AML-193 (cell line): Measurements from ENCODE around the gene TGM4.
"Not testable (repeated sequence)": the region's sequence is repeated elsewhere in the genome, so short reads cannot be mapped to it uniquely, and the experiment has no call there.

ENCODE experiments used
- DNase-seq, 2 experiments: peaks; one replicate each; lab custom pipeline; 2025; lab: John Stamatoyannopoulos, UW

The TGM4 gene

GRCh38 chr3:44915702-44916438 is 41.5 kb downstream of the TGM4 start:
- DNase-seq: peak; percentile 47 to 56

DNA sequence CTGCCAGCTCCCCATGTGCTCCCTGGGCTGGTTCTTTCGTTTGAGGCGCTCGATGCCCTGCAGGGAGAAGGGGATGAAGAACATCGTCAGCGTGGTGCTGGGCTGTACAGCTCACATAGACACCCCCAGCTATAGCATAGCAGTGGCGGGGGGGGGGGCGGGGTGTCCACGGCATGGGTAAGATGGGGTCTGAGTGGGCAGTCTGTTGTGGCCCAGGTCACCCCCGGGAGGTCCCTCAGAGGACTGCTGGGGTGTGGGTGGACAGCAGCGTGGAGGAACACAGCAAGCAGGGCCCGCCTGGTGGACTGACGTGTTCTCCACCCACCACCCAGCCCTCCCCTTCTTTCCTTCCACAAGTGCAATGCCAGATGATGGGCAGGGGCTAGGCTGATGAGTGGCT is 43.7 kb downstream of the TGM4 start:
- DNase-seq: no peak

GRCh38 chr3:44918581-44918980 is 44.2 kb downstream of the TGM4 start:
- no peak for DNase-seq

- no peak for DNase-seq
Measured at GRCh38 chr3:44920081-44920480, 45.7 kb downstream of the TGM4 start.

- peak; percentile 35 to 38 for DNase-seq
Measured at GRCh38 chr3:44923632-44924456, 49.4 kb downstream of the TGM4 start.

GRCh38 chr3:44924457-44925084 is 50.2 kb downstream of the TGM4 start:
- DNase-seq: no peak

DNA sequence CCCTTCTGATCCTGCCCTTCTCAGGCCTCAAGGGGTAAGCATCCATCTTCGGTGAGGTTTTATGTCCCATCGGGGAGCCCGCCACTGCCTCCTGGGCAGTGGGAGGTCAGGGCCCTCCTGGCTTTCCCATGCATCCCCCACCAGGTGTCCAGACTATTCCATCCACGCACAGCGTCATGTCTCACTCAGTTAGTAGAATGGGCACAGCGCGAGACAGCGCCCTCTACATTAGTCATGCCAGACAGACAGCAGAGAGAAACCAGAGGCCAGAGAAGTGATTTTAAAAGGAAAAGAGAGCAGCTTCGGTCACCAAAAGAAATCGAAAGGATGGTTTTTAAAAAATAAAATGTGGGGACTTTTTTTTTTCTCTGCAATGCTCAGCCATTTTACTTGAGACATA is 51.8 kb downstream of the TGM4 start:
- no peak for DNase-seq

GRCh38 chr3:44926921-44927320 is 52.5 kb downstream of the TGM4 start:
- DNase-seq: no peak

DNA sequence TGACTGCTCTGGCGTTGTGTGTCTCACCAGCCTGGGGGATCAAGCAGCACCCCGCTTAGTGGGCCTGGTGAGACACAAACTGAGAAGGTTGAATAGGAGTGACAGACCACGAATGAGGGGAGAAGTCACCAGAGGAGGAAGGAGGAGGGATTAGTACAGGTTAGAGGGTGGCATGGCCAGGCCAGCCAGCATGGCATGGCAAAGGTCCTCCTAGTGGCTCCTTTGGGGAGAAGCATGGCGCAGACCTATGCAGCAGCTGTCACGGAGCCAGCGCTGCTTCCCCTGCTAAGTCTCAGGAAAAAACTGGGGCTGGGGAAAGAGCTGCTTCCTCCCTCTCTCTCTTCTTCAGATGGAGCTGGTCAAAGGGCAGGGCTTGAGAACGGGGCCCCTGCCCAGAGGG is 53.0 kb downstream of the TGM4 start:
- DNase-seq: no peak

DNA sequence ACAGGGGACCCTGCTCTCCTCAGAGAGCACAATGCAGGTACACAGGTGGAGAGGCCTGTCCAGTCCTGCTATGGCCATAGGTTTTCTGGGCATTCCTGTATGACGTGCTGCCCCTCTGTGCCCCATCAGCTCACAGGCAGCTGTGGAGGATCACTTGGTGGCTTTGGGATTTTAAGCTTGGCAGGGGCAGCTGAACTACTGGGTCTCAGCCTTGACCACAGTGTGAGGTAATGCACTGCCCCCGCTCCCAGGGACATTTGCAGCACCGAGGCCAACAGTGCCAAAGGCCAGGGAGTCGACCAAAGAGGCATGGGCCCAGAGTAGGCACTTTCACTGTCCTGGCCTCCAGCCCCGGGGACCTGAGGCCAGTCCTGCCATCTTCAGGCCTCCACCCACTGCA is 55.4 kb downstream of the TGM4 start:
- DNase-seq: no peak

DNA sequence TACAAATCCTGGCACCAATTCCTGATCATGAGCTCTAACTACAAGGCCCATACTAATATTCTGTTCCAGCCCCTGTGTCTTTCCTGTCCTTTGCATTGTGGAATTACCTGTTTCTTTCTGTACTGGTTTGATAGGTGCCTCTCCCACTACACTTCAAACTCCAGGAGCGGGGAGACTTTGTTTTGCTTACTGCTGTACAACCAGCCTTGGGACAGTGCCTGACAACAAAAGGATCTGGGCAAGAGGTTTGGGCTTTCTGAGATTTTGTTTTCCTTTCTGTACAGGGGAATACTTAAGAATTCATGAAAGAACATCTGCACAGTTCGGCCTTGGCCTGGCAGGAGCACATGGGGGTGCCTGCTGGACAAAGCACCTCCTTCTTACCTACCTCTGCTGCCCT is 56.5 kb downstream of the TGM4 start:
- no peak for DNase-seq

GRCh38 chr3:44931791-44932190 is 57.4 kb downstream of the TGM4 start:
- no peak for DNase-seq

DNA sequence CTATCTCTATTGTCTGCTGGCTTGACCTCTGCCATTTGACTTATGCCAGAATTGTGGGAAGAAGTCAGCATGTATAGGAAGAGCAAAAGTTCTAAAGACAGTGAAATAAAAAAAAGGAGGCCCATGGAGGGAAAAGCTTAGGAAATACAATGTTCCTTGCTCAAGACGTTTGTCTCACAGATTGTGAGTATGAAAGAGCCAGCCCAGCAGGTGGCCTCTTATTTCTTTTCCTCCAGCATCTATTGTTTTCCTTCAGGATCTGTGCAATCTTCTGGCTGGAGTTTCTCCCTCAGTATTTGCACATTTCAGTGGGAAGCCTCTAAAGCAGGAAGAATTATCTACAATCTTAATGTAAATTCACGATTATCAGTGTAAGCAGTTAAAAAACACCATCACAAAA is 57.9 kb downstream of the TGM4 start:
- DNase-seq: no peak

DNA sequence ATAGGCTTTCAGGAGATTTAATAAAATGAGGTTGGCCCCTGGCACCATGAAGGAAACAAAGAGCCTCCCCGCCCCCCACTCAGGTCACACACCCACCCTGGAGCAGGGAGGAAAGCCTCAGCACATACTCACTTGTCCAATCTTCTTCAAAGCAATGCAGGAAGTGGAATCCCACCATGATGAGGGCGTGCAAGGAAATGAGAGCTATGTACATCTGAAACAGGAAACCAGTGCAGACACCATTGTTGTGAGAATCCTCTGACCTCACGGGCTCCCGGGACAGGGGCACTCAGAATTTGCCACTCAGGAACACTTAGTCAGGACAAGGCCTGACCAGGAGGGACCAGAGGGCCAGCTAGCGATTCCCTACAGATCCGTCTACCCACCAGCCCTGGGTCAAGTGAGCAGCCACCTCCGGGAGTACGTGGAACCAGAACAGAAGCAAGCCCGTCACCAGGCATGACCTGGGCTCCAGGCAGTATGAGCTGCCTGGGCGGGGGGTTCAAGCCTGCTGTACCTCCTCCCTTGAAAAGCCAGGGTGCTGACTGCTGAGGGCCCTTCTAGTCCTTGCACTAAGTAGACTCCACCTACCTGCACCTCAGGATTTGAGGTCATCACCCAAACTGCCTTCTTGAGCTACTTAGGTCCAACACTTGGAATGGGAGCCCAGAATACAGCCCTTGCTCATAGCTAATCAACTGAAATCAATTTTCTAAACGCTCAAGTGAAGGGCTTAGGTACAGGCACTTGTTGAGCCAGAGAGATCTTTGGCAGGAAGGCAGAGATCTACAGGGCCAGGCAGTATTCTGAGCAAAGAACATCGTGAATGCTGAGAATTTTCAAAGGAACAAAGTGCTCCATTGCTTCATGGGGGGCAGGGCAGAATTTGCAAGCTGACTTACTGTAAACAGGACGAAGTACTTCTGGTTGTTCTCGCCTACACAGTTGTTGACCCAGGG is 58.9 kb downstream of the TGM4 start:
- no peak for DNase-seq

DNA sequence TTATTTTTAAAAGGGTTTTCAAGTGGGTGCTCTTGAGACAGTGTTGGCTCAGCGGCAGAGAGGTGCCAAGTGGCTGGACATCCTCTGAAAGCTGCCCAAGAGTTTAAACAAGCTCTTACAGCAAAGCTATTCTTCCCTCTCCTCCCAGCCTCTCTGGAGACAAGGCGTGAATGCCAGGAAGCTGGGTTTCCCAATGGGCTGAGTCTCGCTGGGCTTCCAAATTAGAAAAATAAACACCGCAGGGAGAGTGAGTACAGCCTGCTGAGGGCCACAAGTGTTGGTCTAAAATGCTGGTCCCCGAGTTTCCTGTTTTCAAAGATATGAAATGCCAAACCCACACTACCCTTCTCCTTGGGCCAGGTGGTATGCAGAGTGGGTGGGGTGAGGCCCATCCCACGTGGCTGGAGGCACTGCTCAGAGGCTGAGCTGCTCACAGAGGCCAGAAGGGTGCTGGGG is 65.2 kb downstream of the TGM4 start:
- DNase-seq: no peak

GRCh38 chr3:44942202-44942921 is 68.0 kb downstream of the TGM4 start:
- no peak for DNase-seq

- DNase-seq: no peak
Measured at GRCh38 chr3:44948239-44948638, 73.8 kb downstream of the TGM4 start.

DNA sequence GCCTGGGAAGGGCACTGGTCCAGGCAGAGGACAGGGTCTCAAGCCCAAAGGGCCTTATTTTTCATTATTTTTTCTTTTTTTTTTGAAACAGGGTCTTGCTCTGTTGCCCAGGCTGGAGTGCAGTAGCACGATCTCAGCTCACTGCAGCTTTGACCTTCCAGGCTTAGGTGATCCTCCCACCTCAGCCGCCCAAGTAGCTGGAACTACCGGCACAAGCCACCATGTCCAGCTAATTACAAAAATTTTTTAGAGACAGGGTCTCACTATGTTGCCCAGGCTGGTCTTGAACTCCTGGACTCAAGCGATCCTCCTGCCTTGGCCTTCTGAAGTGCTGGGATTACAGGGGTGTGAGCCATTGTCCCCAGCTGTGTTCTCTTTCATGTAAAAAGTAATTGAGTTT is 75.4 kb downstream of the TGM4 start:
- not testable (repeated sequence) for DNase-seq

DNA sequence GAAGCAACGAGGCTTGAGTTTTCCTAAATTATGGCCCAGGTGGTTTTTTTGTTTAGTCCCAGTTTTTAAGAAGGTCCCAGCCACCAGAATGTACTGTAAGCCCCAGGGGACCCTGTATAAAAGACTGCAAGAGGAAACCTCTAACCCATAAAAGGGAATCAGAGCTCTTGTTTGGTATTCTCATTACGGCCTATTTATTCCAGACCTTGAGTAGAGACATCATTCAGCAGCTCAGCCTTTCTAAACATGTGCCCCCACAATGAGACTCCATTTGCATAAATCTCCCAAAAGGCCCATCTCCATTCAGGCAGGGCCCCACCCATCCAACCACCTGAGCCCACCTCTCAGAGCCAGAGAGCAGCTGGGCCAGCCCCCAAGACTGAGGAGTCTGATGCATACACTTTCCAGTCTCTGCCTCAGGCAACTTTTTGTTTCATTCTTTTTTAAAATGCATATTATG is 75.9 kb downstream of the TGM4 start:
- DNase-seq: no peak

- no peak for DNase-seq
Measured at GRCh38 chr3:44952689-44953088, 78.3 kb downstream of the TGM4 start.

- DNase-seq: peak; percentile 45 to 55
Measured at GRCh38 chr3:44954304-44954703, 79.9 kb downstream of the TGM4 start.
